DOHH2 (cell line): Measurements from ENCODE around the gene BRSK2.

ENCODE experiments used
- EZH2phosphoT487 ChIP-seq: fragments of 200-600 bp; sonication (generic); IDR thresholded peaks from 2 replicates; pipeline ENCODE4 v1.6.1; 2017; ENCODE audit warnings: borderline replicate concordance, mild to moderate bottlenecking, antibody characterized with exemption, low read length, moderate library complexity, mixed read lengths
- TF ChIP-seq, protein P1 (sequence below): fragments of 200-600 bp; sonication (generic); IDR thresholded peaks from one replicate; pipeline ENCODE4 v1.5.1; 2014; ENCODE audit warnings: antibody characterized with exemption, mild to moderate bottlenecking, low read depth, low read length; ENCODE audit not compliant: poor library complexity, severe bottlenecking

DNA sequence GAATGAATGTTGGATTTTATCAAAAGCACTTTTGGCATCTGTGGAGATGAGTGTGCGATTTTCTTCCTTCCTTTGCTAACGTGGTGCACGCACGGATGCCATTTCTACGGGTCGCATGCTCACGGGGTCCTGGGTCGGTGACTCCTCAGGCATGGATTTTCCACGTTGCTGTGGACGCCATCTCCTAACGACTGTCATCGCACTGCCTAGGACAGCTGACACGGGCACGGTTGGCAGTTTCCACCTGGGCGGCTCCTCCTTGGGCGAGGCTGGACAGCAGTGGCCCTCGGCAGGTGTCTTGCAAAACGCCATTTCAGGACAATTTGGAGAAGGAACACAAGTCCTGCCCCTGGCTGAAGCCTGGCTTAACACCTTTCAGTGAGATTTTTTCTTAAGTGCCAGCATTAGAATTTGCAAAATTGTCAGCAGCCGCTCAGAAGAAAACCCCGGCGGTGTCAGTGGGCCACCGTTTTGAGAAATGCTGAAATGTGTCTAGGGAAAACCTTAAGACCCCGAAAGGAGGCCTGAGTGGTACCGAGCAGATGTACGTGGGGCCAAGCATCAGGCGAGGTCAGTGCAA lies 45.6 kb upstream of the BRSK2 start:
- TF ChIP-seq, protein P1, sequence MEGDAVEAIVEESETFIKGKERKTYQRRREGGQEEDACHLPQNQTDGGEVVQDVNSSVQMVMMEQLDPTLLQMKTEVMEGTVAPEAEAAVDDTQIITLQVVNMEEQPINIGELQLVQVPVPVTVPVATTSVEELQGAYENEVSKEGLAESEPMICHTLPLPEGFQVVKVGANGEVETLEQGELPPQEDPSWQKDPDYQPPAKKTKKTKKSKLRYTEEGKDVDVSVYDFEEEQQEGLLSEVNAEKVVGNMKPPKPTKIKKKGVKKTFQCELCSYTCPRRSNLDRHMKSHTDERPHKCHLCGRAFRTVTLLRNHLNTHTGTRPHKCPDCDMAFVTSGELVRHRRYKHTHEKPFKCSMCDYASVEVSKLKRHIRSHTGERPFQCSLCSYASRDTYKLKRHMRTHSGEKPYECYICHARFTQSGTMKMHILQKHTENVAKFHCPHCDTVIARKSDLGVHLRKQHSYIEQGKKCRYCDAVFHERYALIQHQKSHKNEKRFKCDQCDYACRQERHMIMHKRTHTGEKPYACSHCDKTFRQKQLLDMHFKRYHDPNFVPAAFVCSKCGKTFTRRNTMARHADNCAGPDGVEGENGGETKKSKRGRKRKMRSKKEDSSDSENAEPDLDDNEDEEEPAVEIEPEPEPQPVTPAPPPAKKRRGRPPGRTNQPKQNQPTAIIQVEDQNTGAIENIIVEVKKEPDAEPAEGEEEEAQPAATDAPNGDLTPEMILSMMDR, result no peak
- TF ChIP-seq EZH2phosphoT487, result no peak
